NCI-H524 treated with DMSO at 0.1 percent for 48 hours (cell line): Measurements from ENCODE around the gene DNAL4.

ENCODE experiments used
- DNase-seq: peaks from one replicate; lab custom pipeline; 2025; lab: John Stamatoyannopoulos, UW

The DNAL4 gene

GRCh38 chr22:38740116-38740723 is 53.7 kb downstream of the DNAL4 start:
- no peak for DNase-seq

- DNase-seq = no peak
Measured at GRCh38 chr22:38739300-38740055, 54.5 kb downstream of the DNAL4 start.

GRCh38 chr22:38738475-38739070 is 55.4 kb downstream of the DNAL4 start:
- DNase-seq = no peak

GRCh38 chr22:38737302-38738060 is 56.5 kb downstream of the DNAL4 start:
- DNase-seq = no peak

GRCh38 chr22:38736257-38736570 is 57.7 kb downstream of the DNAL4 start:
- no peak for DNase-seq

GRCh38 chr22:38735465-38736256 is 58.3 kb downstream of the DNAL4 start:
- no peak for DNase-seq

GRCh38 chr22:38735126-38735464 is 58.8 kb downstream of the DNAL4 start:
- DNase-seq = no peak

GRCh38 chr22:38734421-38735100 is 59.4 kb downstream of the DNAL4 start:
- no peak for DNase-seq

GRCh38 chr22:38733724-38734381 is 60.1 kb downstream of the DNAL4 start:
- peak; percentile 38 for DNase-seq

- no peak for DNase-seq
Measured at GRCh38 chr22:38733329-38733723, 60.6 kb downstream of the DNAL4 start.

GRCh38 chr22:38732251-38732815 is 61.6 kb downstream of the DNAL4 start:
- no peak for DNase-seq

GRCh38 chr22:38731703-38732161 is 62.2 kb downstream of the DNAL4 start:
- no peak for DNase-seq

GRCh38 chr22:38730411-38730871 is 63.5 kb downstream of the DNAL4 start:
- DNase-seq = no peak

- no peak for DNase-seq
Measured at GRCh38 chr22:38729946-38730345, 64.0 kb downstream of the DNAL4 start.

GRCh38 chr22:38728871-38729796 is 64.8 kb downstream of the DNAL4 start:
- no peak for DNase-seq
